Keratinocyte (primary cell): Measurements from ENCODE around the gene MRPL10. TPM values are rescaled to one million over a fixed set of nuclear protein-coding genes. Genes with fewer than 3 reads are reported as not detected.

ENCODE experiments used
- DNase-seq: peaks from one replicate; pipeline ENCODE4 v3.0.0-alpha.2; 2011; ENCODE audit warnings: low read depth, missing footprints, low spot score
- FAIRE-seq: peaks from 2 replicates; lab custom pipeline; 2011; peaks lifted over from hg19 to GRCh38; lab: Jason Lieb, UNC
- H2AFZ ChIP-seq: 2 replicates; pipeline ENCODE4 v1.6.0; 2012; ENCODE audit warnings: low read length, control low read depth, inconsistent platforms; ENCODE audit not compliant: control insufficient read depth
- H3K27ac ChIP-seq: 2 replicates; pipeline ENCODE4 v1.5.1; 2011; ENCODE audit warnings: low read length; ENCODE audit not compliant: control insufficient read depth, insufficient read depth
- H3K27me3 ChIP-seq: 3 replicates; pipeline ENCODE4 v1.6.0; 2011; ENCODE audit warnings: low read length; ENCODE audit not compliant: control insufficient read depth, insufficient read depth; ENCODE audit errors: extremely low read depth
- H3K36me3 ChIP-seq, 2 experiments: 2 replicates in 1 of 2; 3 replicates in 1 of 2; pipeline ENCODE4 v1.5.1; 2011; ENCODE audit warnings: low read length in 2 of 2, mild to moderate bottlenecking in 1 of 2; ENCODE audit not compliant: control insufficient read depth in 2 of 2, insufficient read depth in 2 of 2; ENCODE audit errors: extremely low read depth in 1 of 2
- H3K4me1 ChIP-seq: 3 replicates; pipeline ENCODE4 v1.5.1; 2011; ENCODE audit warnings: low read length; ENCODE audit not compliant: control insufficient read depth, insufficient read depth; ENCODE audit errors: extremely low read depth
- H3K4me2 ChIP-seq: 3 replicates; pipeline ENCODE4 v1.6.0; 2011; ENCODE audit warnings: low read depth, low read length; ENCODE audit not compliant: control insufficient read depth, insufficient read depth; ENCODE audit errors: extremely low read depth
- H3K4me3 ChIP-seq, 3 experiments: fragments of 200-600 bp in 1 of 3; sonication (generic) in 1 of 3; 2 replicates in 2 of 3; 3 replicates in 1 of 3; pipeline ENCODE4 v1.5.1; 2011 to 2016; ENCODE audit warnings: low read length in 3 of 3, mild to moderate bottlenecking in 3 of 3, control low read depth in 2 of 3, inconsistent platforms in 1 of 3, low read depth in 1 of 3, mixed read lengths in 1 of 3, mixed run types in 1 of 3, moderate library complexity in 1 of 3; ENCODE audit not compliant: control insufficient read depth in 2 of 3, insufficient read depth in 2 of 3; ENCODE audit errors: extremely low read depth in 1 of 3
- H3K79me2 ChIP-seq: 2 replicates; pipeline ENCODE4 v1.6.0; 2012; ENCODE audit warnings: low read length; ENCODE audit not compliant: control insufficient read depth, insufficient read depth
- H3K9ac ChIP-seq: 3 replicates; pipeline ENCODE4 v1.6.0; 2011; ENCODE audit warnings: low read length; ENCODE audit not compliant: control insufficient read depth, insufficient read depth; ENCODE audit errors: extremely low read depth
- H3K9me1 ChIP-seq: 3 replicates; pipeline ENCODE4 v1.6.0; 2011; ENCODE audit warnings: low read length; ENCODE audit not compliant: control insufficient read depth, insufficient read depth; ENCODE audit errors: extremely low read depth
- H3K9me3 ChIP-seq: 2 replicates; pipeline ENCODE4 v1.5.1; 2012; ENCODE audit warnings: low read depth, low read length; ENCODE audit not compliant: control insufficient read depth
- H4K20me1 ChIP-seq: 3 replicates; pipeline ENCODE4 v1.6.0; 2011; ENCODE audit warnings: low read length; ENCODE audit not compliant: control insufficient read depth, insufficient read depth; ENCODE audit errors: extremely low read depth
- EZH2 ChIP-seq: IDR thresholded peaks from one replicate; pipeline ENCODE4 v1.6.1; 2012; ENCODE audit warnings: inconsistent platforms, mild to moderate bottlenecking, low read length, moderate library complexity
- dilution Hi-C: fragments of 300-500 bp; cut with MboI; formaldehyde crosslinking; loops from one replicate; pipeline ENCODE4 v1.7.0; 2020; ENCODE audit warnings: low sequenced_read_pairs; ENCODE audit not compliant: extremely low pct_ligation_motif_present
- polyA plus RNA-seq, 5 experiments: library from polyadenylated mRNA; depleted of rRNA in 3 of 5; stranded (reverse) in 3 of 5; stranded (forward) in 1 of 5; unstranded in 1 of 5; fragments of >200 nt; gene quantifications; 1 replicate in 1 of 5; 2 replicates in 3 of 5; 3 replicates in 1 of 5; pipeline versions ENCODE4 v1.2.1 to v1.2.3, GENCODE V29; 2011 to 2012; ENCODE audit warnings: missing spikeins in 2 of 5, low read depth in 1 of 5, low replicate concordance in 1 of 5
- TF ChIP-seq, protein P1 (sequence below), 3 experiments: IDR thresholded peaks in 1 of 3; conservative IDR thresholded peaks in 1 of 3; optimal IDR thresholded peaks in 1 of 3; 2 replicates in 2 of 3; 3 replicates in 1 of 3; pipeline versions ENCODE3 to v1.5.1; 2011; ENCODE audit warnings: low read length in 3 of 3, mild to moderate bottlenecking in 3 of 3, moderate library complexity in 2 of 3, control low read depth in 1 of 3, inconsistent platforms in 1 of 3; ENCODE audit not compliant: insufficient read depth in 2 of 3; ENCODE audit errors: extremely low read depth in 1 of 3

The MRPL10 gene
- polyA plus RNA-seq, 1 donor (not counting 4 experiments of a cell fraction or from before 2014, with no cell fraction given) = 42.4 TPM

- H3K4me3 ChIP-seq = peak overlapping the region; percentile 72 to 74 (median 73)
- H2AFZ ChIP-seq = peak overlapping the region; percentile 71
- no peaks in the 10 kb centered on the region for H3K9me3 ChIP-seq
- peak overlapping the region; percentile 72 for H3K9ac ChIP-seq
- peaks cover 0 to 1% of the 10 kb centered on the region in 2 experiments for H3K36me3 ChIP-seq
- H3K27me3 ChIP-seq = peaks cover 36% of the 10 kb centered on the region
- peaks cover 35% of the 10 kb centered on the region for H3K4me1 ChIP-seq
- H4K20me1 ChIP-seq = no peaks in the 10 kb centered on the region
- DNase-seq = no peak
- no peak for FAIRE-seq
- dilution Hi-C loops = no loop called here
- H3K4me2 ChIP-seq = peak overlapping the region; percentile 70
- TF ChIP-seq EZH2 = no peak
- TF ChIP-seq, protein P1, sequence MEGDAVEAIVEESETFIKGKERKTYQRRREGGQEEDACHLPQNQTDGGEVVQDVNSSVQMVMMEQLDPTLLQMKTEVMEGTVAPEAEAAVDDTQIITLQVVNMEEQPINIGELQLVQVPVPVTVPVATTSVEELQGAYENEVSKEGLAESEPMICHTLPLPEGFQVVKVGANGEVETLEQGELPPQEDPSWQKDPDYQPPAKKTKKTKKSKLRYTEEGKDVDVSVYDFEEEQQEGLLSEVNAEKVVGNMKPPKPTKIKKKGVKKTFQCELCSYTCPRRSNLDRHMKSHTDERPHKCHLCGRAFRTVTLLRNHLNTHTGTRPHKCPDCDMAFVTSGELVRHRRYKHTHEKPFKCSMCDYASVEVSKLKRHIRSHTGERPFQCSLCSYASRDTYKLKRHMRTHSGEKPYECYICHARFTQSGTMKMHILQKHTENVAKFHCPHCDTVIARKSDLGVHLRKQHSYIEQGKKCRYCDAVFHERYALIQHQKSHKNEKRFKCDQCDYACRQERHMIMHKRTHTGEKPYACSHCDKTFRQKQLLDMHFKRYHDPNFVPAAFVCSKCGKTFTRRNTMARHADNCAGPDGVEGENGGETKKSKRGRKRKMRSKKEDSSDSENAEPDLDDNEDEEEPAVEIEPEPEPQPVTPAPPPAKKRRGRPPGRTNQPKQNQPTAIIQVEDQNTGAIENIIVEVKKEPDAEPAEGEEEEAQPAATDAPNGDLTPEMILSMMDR (optimal IDR thresholded peaks at IDR 0.05 in 1 of 3, IDR thresholded peaks at IDR 0.05 in 1 of 3, conservative IDR thresholded peaks at IDR 0.05 in 1 of 3; ENCODE audit: extremely low read depth in 1 of 3, insufficient read depth in 2 of 3, low read length in 3 of 3) = no peak
- H3K79me2 ChIP-seq = peaks cover 2% of the 10 kb centered on the region
- H3K27ac ChIP-seq = peak overlapping the region; percentile 41
- no peaks in the 10 kb centered on the region for H3K9me1 ChIP-seq
These were observed 19.0 kb upstream of the MRPL10 start for GRCh38 chr17:47850373-47850691.

DNA sequence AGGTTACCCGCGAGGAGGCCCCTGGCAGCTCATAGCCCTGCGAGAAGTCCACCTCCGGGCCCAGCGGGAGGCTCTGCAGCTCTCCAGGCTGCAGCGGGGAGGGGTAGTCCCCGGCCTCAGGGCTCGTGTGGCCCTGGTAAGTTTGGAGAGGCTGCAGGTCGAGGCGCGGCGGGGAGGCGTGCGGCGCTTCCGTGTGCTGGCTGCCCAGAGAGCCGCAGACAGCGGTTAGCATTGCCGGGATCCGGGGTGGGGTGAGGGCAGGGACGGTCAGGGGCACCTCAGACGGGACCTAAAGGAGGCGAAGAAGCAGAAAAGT is 16.8 kb upstream of the MRPL10 start:
- Histone ChIP-seq H3K9me1 (no peaks in the 10 kb centered on the region), H3K36me3 (peaks cover 0 to 1% of the 10 kb centered on the region in 2 experiments), H3K4me1 (peaks cover 40% of the 10 kb centered on the region), H4K20me1 (no peaks in the 10 kb centered on the region), H3K4me2 (no peak overlapping the region), H3K9ac (no peak overlapping the region), H3K27me3 (peaks cover 16% of the 10 kb centered on the region), H3K27ac (no peak overlapping the region), H2AFZ (no peak overlapping the region), H3K4me3 (no peak overlapping the region), H3K9me3 (no peaks in the 10 kb centered on the region), H3K79me2 (peaks cover 2% of the 10 kb centered on the region)
- no peak for TF ChIP-seq EZH2
- TF ChIP-seq, protein P1 (optimal IDR thresholded peaks at IDR 0.05 in 1 of 3, IDR thresholded peaks at IDR 0.05 in 1 of 3, conservative IDR thresholded peaks at IDR 0.05 in 1 of 3; ENCODE audit: extremely low read depth in 1 of 3, insufficient read depth in 2 of 3, low read length in 3 of 3) = no peak
- DNase-seq (no peak), FAIRE-seq (no peak)
- dilution Hi-C loops = no loop called here
